Neural progenitor cell (in vitro differentiated cells): ENCODE results near the gene BCAS1. TPM values are rescaled to one million over a fixed set of nuclear protein-coding genes. Genes with fewer than 3 reads are reported as not detected.

Source experiments
- DNase-seq: peaks from one replicate; pipeline ENCODE4 v3.0.0-alpha.2; 2016; ENCODE audit warnings: low spot score
- H2AFZ ChIP-seq: fragments of 200-600 bp; sonication (generic); replicated peaks from 2 replicates; pipeline ENCODE4 v1.6.1; 2016; ENCODE audit warnings: antibody characterized with exemption
- H3F3A ChIP-seq: fragments of 200-600 bp; sonication (generic); 2 replicates; pipeline ENCODE4 v1.6.1; 2016; ENCODE audit warnings: antibody characterized with exemption, low read depth
- H3K27ac ChIP-seq: fragments of 200-600 bp; sonication (generic); 2 replicates; pipeline ENCODE4 v1.5.1; 2016; ENCODE audit warnings: mild to moderate bottlenecking
- H3K27me3 ChIP-seq: fragments of 200-600 bp; sonication (generic); 2 replicates; pipeline ENCODE4 v1.6.1; 2016; ENCODE audit warnings: mild to moderate bottlenecking, moderate library complexity
- H3K36me3 ChIP-seq: fragments of 200-600 bp; sonication (generic); 2 replicates; pipeline ENCODE4 v1.5.1; 2016
- H3K4me1 ChIP-seq: fragments of 200-600 bp; sonication (generic); 2 replicates; pipeline ENCODE4 v1.6.1; 2016; ENCODE audit warnings: mixed run types
- H3K4me2 ChIP-seq: fragments of 200-600 bp; sonication (generic); 2 replicates; pipeline ENCODE4 v1.6.1; 2016
- H3K4me3 ChIP-seq: fragments of 200-600 bp; sonication (generic); 2 replicates; pipeline ENCODE4 v1.5.1; 2016
- H3K79me2 ChIP-seq: fragments of 200-600 bp; sonication (generic); 2 replicates; pipeline ENCODE4 v1.6.1; 2016; ENCODE audit warnings: low read depth
- H3K9ac ChIP-seq: fragments of 200-600 bp; sonication (generic); 2 replicates; pipeline ENCODE4 v1.6.1; 2016
- H3K9me3 ChIP-seq: fragments of 200-600 bp; sonication (generic); 2 replicates; pipeline ENCODE4 v1.5.1; 2016; ENCODE audit warnings: low read depth
- H4K20me1 ChIP-seq: fragments of 200-600 bp; sonication (generic); 2 replicates; pipeline ENCODE4 v1.6.1; 2016; ENCODE audit warnings: low read depth
- H3K27ac Mint-ChIP-seq: 3 replicates; pipeline ENCODE4 v1.8.0; 2021; ENCODE audit warnings: mixed read lengths
- H3K27me3 Mint-ChIP-seq: 2 replicates; pipeline ENCODE4 v1.8.0; 2022; ENCODE audit warnings: low read depth, mild to moderate bottlenecking, inconsistent platforms, moderate library complexity, mixed read lengths; ENCODE audit not compliant: insufficient read depth
- H3K36me3 Mint-ChIP-seq: 3 replicates; pipeline ENCODE4 v1.8.0; 2021; ENCODE audit warnings: mixed read lengths
- H3K4me1 Mint-ChIP-seq: 3 replicates; pipeline ENCODE4 v1.8.0; 2021; ENCODE audit warnings: mixed read lengths
- H3K4me3 Mint-ChIP-seq: 3 replicates; pipeline ENCODE4 v1.8.0; 2021; ENCODE audit warnings: mild to moderate bottlenecking, moderate library complexity, mixed read lengths
- H3K9me3 Mint-ChIP-seq: 3 replicates; pipeline ENCODE4 v1.8.0; 2020; ENCODE audit warnings: mixed read lengths
- EZH2 ChIP-seq: fragments of 200-600 bp; sonication (generic); IDR thresholded peaks from 2 replicates; pipeline ENCODE4 v1.6.1; 2017; ENCODE audit warnings: antibody characterized with exemption, mild to moderate bottlenecking, moderate library complexity
- EZH2phosphoT487 ChIP-seq: fragments of 200-600 bp; sonication (generic); IDR thresholded peaks from 2 replicates; pipeline ENCODE4 v1.6.1; 2017; ENCODE audit warnings: antibody characterized with exemption
- total RNA-seq: library from RNA; depleted of rRNA; stranded (reverse); fragments of >200 nt; gene quantifications from 2 replicates; pipeline ENCODE4 v1.2.3, GENCODE V29; 2015; ENCODE audit warnings: low replicate concordance
- TF ChIP-seq, protein P1 (sequence below): fragments of 200-600 bp; sonication (generic); IDR thresholded peaks from 2 replicates; pipeline ENCODE4 v1.5.1; 2017; ENCODE audit warnings: antibody characterized with exemption, mild to moderate bottlenecking

The BCAS1 gene
- total RNA-seq, 1 donor from 2014 or later, result not detected

DNA sequence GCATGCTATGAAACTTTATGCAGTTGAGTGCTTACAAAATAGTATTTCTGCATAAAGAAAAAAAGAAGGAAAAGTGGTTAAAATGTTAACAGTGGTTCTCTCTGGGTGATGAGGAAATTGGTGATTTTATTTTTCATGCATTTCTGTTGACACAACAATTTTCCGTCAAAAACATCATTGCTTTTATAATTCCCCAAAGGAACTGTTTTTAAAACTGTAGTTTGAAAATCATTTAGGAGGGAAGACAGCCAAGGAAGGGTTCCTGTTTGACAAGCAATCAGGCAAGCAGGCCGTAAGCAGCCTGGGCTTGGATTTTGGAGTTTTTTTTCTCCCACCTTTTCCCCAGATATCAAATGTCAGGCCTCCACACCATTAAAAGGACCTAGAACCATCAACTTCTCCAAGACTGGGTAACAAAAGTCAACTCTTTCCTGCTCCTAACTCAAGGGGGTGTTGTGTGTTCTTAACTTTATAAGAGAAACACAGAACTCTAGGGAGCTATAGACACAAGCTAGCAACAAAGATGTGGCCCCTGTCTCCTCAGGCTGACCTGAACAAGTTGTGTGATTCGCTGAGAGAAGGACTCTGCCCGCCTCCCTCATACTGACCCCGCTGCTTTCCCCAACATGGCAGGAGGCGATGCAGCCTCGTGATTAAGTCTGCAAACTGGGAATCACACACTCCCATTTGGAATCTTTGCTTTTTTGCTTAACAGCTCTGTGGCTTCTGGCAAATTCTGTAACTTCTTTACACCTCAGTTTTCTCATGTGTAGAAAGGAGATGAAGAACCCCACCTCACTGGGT, 146.6 kb downstream of the BCAS1 start:
- H2AFZ ChIP-seq, result peak overlapping the region; percentile 55
- H3K27ac Mint-ChIP-seq, result peak overlapping the region; percentile 79

DNA sequence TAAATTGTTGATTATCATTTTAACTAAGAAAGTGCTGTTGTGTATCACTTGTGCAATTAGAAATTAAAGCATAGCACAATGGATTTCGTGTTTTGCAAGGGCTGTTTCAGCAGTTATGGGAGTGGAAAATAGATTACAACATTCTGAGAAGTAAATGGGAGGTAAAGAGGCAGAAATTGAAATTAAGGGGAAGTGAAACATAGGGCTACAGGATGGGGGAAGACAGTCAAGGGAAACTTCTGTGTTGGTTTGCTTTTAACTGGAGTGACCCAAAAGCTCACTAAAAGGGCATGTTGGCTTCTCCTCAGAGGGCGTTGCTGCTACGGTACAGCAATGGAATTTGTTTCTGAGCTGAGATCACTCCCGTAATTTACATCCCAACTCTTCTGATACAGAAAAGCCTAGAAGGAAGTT, 147.5 kb downstream of the BCAS1 start:
- Histone ChIP-seq H3F3A (peaks cover 1% of the 10 kb centered on the region), H3K4me3 (no peak overlapping the region), H3K4me2 (no peak overlapping the region), H3K27ac (no peak overlapping the region), H3K79me2 (no peaks in the 10 kb centered on the region), H3K9me3 (no peaks in the 10 kb centered on the region), H3K4me1 (peaks cover 19% of the 10 kb centered on the region), H3K27me3 (no peaks in the 10 kb centered on the region), H3K36me3 (no peaks in the 10 kb centered on the region), H4K20me1 (no peaks in the 10 kb centered on the region), H2AFZ (no peak overlapping the region), H3K9ac (no peak overlapping the region)
- peaks cover 6% of the 10 kb centered on the region for H3K27me3 Mint-ChIP-seq
- no peak overlapping the region for H3K4me3 Mint-ChIP-seq
- H3K9me3 Mint-ChIP-seq, result peaks cover 2% of the 10 kb centered on the region
- TF ChIP-seq EZH2 (no peak), EZH2phosphoT487 (no peak)
- TF ChIP-seq, protein P1, sequence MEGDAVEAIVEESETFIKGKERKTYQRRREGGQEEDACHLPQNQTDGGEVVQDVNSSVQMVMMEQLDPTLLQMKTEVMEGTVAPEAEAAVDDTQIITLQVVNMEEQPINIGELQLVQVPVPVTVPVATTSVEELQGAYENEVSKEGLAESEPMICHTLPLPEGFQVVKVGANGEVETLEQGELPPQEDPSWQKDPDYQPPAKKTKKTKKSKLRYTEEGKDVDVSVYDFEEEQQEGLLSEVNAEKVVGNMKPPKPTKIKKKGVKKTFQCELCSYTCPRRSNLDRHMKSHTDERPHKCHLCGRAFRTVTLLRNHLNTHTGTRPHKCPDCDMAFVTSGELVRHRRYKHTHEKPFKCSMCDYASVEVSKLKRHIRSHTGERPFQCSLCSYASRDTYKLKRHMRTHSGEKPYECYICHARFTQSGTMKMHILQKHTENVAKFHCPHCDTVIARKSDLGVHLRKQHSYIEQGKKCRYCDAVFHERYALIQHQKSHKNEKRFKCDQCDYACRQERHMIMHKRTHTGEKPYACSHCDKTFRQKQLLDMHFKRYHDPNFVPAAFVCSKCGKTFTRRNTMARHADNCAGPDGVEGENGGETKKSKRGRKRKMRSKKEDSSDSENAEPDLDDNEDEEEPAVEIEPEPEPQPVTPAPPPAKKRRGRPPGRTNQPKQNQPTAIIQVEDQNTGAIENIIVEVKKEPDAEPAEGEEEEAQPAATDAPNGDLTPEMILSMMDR, result no peak
- DNase-seq, result no peak
- H3K4me1 Mint-ChIP-seq, result peaks cover 30% of the 10 kb centered on the region
- H3K36me3 Mint-ChIP-seq, result no peaks in the 10 kb centered on the region
- no peak overlapping the region for H3K27ac Mint-ChIP-seq

More for the DNA sequence above, 146.6 kb downstream of the BCAS1 start:
- Histone ChIP-seq H3K9me3 (no peaks in the 10 kb centered on the region), H3K27me3 (no peaks in the 10 kb centered on the region), H3K27ac (no peak overlapping the region), H3F3A (no peaks in the 10 kb centered on the region), H3K79me2 (no peaks in the 10 kb centered on the region), H3K36me3 (no peaks in the 10 kb centered on the region), H3K9ac (no peak overlapping the region), H3K4me1 (peaks cover 18% of the 10 kb centered on the region), H3K4me2 (no peak overlapping the region), H4K20me1 (no peaks in the 10 kb centered on the region), H3K4me3 (no peak overlapping the region)
- TF ChIP-seq EZH2 (no peak), EZH2phosphoT487 (no peak)
- TF ChIP-seq, protein P1, result no peak
- Mint-ChIP-seq H3K9me3 (peaks cover 2% of the 10 kb centered on the region), H3K4me3 (no peak overlapping the region), H3K36me3 (no peaks in the 10 kb centered on the region), H3K27me3 (peaks cover 6% of the 10 kb centered on the region), H3K4me1 (peaks cover 27% of the 10 kb centered on the region)
- no peak for DNase-seq

DNA sequence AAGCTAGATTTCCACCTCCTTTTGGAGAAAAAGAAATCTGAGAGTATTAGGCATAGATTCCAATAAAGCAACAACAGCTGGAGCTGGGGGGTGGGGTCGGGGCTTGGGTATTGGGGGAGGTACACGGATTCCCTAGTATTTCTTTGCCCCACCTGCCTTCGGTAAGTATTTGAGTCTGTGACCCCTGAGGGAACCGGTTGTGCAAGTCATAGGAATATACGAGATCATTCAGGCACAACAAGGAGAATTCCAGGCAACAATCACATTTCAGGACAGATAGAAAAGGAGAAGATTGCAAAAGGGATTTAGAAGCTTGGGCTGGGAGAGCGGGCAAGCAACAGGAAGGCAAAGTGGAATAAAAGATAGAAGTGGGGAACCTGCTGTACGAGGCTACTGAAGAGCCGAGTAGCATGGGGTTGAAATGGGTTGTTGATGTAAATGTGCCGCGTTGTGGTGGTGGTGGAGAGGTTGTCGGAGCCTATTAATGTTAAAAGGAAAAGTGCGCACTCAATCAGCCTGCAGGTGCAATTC, 148.9 kb downstream of the BCAS1 start:
- H3K27me3 Mint-ChIP-seq, result peaks cover 6% of the 10 kb centered on the region
- H3K4me3 Mint-ChIP-seq, result no peak overlapping the region
- Histone ChIP-seq H3K4me1 (peaks cover 31% of the 10 kb centered on the region), H4K20me1 (no peaks in the 10 kb centered on the region), H2AFZ (peak overlapping the region; percentile 72), H3K27me3 (no peaks in the 10 kb centered on the region), H3K4me2 (no peak overlapping the region), H3K9me3 (no peaks in the 10 kb centered on the region), H3K79me2 (no peaks in the 10 kb centered on the region), H3K4me3 (no peak overlapping the region), H3K27ac (no peak overlapping the region), H3K36me3 (no peaks in the 10 kb centered on the region), H3F3A (peaks cover 15% of the 10 kb centered on the region), H3K9ac (no peak overlapping the region)
- peaks cover 2% of the 10 kb centered on the region for H3K9me3 Mint-ChIP-seq
- peaks cover 39% of the 10 kb centered on the region for H3K4me1 Mint-ChIP-seq
- no peak for DNase-seq
- no peak overlapping the region for H3K27ac Mint-ChIP-seq
- no peaks in the 10 kb centered on the region for H3K36me3 Mint-ChIP-seq
- no peak for TF ChIP-seq EZH2
- no peak for TF ChIP-seq EZH2phosphoT487
- TF ChIP-seq, protein P1, result no peak
